Caki2 (cell line): ENCODE measurements around the gene TARS3. TPM values are rescaled to one million over a fixed set of nuclear protein-coding genes. Genes with fewer than 3 reads are reported as not detected.
A peak's percentile ranks its signal among the peaks of the same experiment; 100 is the strongest.

ENCODE experiments used
- DNase-seq: peaks from one replicate; pipeline ENCODE4 v3.0.0-alpha.2; 2015; ENCODE audit warnings: low read depth
- in situ Hi-C: cut with HindIII; loops from 2 replicates; pipeline ENCODE4 v1.10.0; 2016; ENCODE audit warnings: low sequenced_read_pairs, low pct_unique_long_range_greater_than_20kb, mixed read lengths
- total RNA-seq: library from RNA; depleted of rRNA; stranded (reverse); fragments of >200 nt; shearing (Covaris generic); gene quantifications from 2 replicates; pipeline ENCODE4 v1.2.3, GENCODE V29; 2014; ENCODE audit warnings: low replicate concordance; rRNA removed

Gene TARS3
- total RNA-seq, 1 experiment from 2014 or later = 20.8 TPM

GRCh38 chr15:101615414-101615985 is 108.8 kb downstream of the TARS3 start:
- no peak for DNase-seq
- in situ Hi-C loops = no loop called here

- no peak for DNase-seq
- in situ Hi-C loops = no loop called here
Measured at GRCh38 chr15:101614761-101615160, 109.5 kb downstream of the TARS3 start.

- DNase-seq = no peak
- in situ Hi-C loops = no loop called here
Measured at GRCh38 chr15:101614001-101614585, 110.2 kb downstream of the TARS3 start.

- in situ Hi-C loops = no loop called here
- DNase-seq = peak; percentile 59
Measured at GRCh38 chr15:101613130-101614000, 110.9 kb downstream of the TARS3 start.

- in situ Hi-C loops = no loop called here
- DNase-seq = no peak
Measured at GRCh38 chr15:101612676-101613075, 111.6 kb downstream of the TARS3 start.

GRCh38 chr15:101611580-101612299 is 112.5 kb downstream of the TARS3 start:
- no peak for DNase-seq
- in situ Hi-C loops = no loop called here

GRCh38 chr15:101611007-101611406 is 113.3 kb downstream of the TARS3 start:
- in situ Hi-C loops = no loop called here
- no peak for DNase-seq

GRCh38 chr15:101610611-101611000 is 113.7 kb downstream of the TARS3 start:
- in situ Hi-C loops = no loop called here
- no peak for DNase-seq

- in situ Hi-C loops = no loop called here
- no peak for DNase-seq
Measured at GRCh38 chr15:101609742-101610610, 114.3 kb downstream of the TARS3 start.

GRCh38 chr15:101608201-101608600 is 116.1 kb downstream of the TARS3 start:
- no peak for DNase-seq

GRCh38 chr15:101607108-101607507 is 117.2 kb downstream of the TARS3 start:
- in situ Hi-C loops = no loop called here
- DNase-seq = no peak

More at GRCh38 chr15:101608201-101608600, 116.1 kb downstream of the TARS3 start:
- in situ Hi-C loops = no loop called here

GRCh38 chr15:101604124-101604874 is 120.0 kb downstream of the TARS3 start:
- in situ Hi-C loops = no loop called here
- no peak for DNase-seq

Other genes with a start within 250 kb of the TARS3 start
- gene PCSK6, start 234.8 kb downstream of the TARS3 start, total RNA-seq = 5.5 and 9.4 TPM in 2 replicates
- 13.3 and 25.7 TPM in 2 replicates for gene TM2D3, start 72.1 kb downstream of the TARS3 start, total RNA-seq
- not detected in 2 replicates for gene OR4F6, start 79.0 kb upstream of the TARS3 start, total RNA-seq
- gene OR4F15, start 87.7 kb upstream of the TARS3 start, total RNA-seq = 0.09 TPM in 1 of 2 replicates, not detected in the other